ENCODE measurements around the gene VPS9D1.

- TF ChIP-seq, protein P1, sequence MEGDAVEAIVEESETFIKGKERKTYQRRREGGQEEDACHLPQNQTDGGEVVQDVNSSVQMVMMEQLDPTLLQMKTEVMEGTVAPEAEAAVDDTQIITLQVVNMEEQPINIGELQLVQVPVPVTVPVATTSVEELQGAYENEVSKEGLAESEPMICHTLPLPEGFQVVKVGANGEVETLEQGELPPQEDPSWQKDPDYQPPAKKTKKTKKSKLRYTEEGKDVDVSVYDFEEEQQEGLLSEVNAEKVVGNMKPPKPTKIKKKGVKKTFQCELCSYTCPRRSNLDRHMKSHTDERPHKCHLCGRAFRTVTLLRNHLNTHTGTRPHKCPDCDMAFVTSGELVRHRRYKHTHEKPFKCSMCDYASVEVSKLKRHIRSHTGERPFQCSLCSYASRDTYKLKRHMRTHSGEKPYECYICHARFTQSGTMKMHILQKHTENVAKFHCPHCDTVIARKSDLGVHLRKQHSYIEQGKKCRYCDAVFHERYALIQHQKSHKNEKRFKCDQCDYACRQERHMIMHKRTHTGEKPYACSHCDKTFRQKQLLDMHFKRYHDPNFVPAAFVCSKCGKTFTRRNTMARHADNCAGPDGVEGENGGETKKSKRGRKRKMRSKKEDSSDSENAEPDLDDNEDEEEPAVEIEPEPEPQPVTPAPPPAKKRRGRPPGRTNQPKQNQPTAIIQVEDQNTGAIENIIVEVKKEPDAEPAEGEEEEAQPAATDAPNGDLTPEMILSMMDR (IDR thresholded peaks at IDR 0.05; ENCODE audit: low read length) = peak; percentile 57
- TF ChIP-seq EZH2 (IDR thresholded peaks at IDR 0.05; ENCODE audit: borderline replicate concordance, low read length) = no peak
These were observed 20.5 kb downstream of the VPS9D1 start for GRCh38 chr16:89700100-89700648.

Measured in OCI-LY1 (cell line).